Peyer's patch (tissue), 4 donors: ENCODE measurements around the gene HOMER1. TPM values are rescaled to one million over a fixed set of nuclear protein-coding genes. Genes with fewer than 3 reads are reported as not detected.

ENCODE experiments used
- DNase-seq, 3 donors: peaks; one replicate each; pipeline ENCODE4 v3.0.0-alpha.2; 2017 to 2019
- H3K27ac ChIP-seq, 4 donors: fragments of 200-600 bp; sonication (generic); one replicate each; pipeline ENCODE4 v1.5.1; 2016 to 2019
- H3K27me3 ChIP-seq, 2 donors: fragments of 200-600 bp; sonication (generic); one replicate each; pipeline ENCODE4 v1.5.1; 2019
- H3K36me3 ChIP-seq, 3 donors: fragments of 200-600 bp; sonication (generic); one replicate each; pipeline ENCODE4 v1.5.1; 2016 to 2019
- H3K4me1 ChIP-seq, 4 donors: fragments of 200-600 bp; sonication (generic); one replicate each; pipeline ENCODE4 v1.5.1; 2016 to 2019
- H3K4me3 ChIP-seq, 4 donors: fragments of 200-600 bp; sonication (generic); 1 replicate in 3 of 4; 2 replicates in 1 of 4; pipeline ENCODE4 v1.5.1; 2016 to 2019; ENCODE audit warnings: mild to moderate bottlenecking in 1 of 4
- H3K9me3 ChIP-seq, 4 donors: fragments of 200-600 bp; sonication (generic); one replicate each; pipeline ENCODE4 v1.5.1; 2016 to 2019; ENCODE audit warnings: mild to moderate bottlenecking in 1 of 4
- POLR2A ChIP-seq, 2 donors: fragments of 450-650 bp; IDR thresholded peaks; one replicate each; pipeline ENCODE4 v1.5.1; 2017; ENCODE audit warnings: antibody characterized with exemption in 2 of 2, mild to moderate bottlenecking in 2 of 2, moderate library complexity in 2 of 2
- small RNA-seq, 2 donors: library from RNA; depleted of rRNA; stranded (forward); fragments of <200 nt; gene quantifications; one replicate each; pipeline ENCODE3, GENCODE V24; 2016
- total RNA-seq, 4 donors: library from RNA; depleted of rRNA; stranded (reverse); fragments of >200 nt; gene quantifications; one replicate each; pipeline ENCODE4 v1.1.0, GENCODE V29; 2016
- TF ChIP-seq, protein P1 (sequence below), 6 experiments: fragments of 450-650 bp in 4 of 6; fragments of 200-600 bp in 2 of 6; sonication (generic) in 1 of 6; IDR thresholded peaks; one replicate each; pipeline ENCODE4 v1.5.1; 2017 to 2019; ENCODE audit warnings: antibody characterized with exemption in 6 of 6, mild to moderate bottlenecking in 3 of 6, moderate library complexity in 1 of 6

Gene HOMER1
- total RNA-seq, 4 donors from 2014 or later: 1.0 to 23.1 (median 1.6) TPM

DNA sequence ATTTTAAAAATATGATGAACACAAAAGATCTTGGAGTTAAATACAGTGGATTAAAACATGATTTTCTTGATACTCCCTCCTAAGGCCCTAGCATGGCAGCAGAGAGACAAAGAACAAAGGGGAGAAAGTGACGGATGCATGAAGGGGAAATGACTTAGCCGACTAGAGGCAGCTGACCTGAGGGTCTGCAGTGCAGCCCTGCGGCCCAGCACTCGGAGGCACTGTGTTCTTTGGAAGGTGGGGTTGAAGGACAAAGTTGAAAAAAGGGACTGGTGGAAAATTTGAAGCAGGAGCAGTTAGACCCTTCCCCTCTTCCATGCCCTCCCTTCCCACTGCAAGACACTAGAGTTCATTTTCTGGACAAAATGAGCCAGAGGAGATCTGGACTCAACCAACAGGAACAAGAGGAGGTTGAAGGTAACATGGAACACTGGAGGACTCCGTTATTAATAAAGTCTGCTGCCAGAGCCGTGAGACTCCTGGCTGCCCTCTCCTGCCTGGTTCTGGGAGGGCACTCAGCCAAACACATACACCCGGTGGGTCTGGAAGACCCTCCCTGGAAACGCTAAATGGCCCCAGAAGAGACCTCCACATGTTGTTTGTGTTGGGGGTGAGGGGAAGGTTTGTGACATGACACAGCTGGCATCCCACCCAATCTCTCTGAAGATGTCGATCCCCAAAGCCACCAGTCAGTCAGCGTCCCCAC is 179.9 kb downstream of the HOMER1 start:
- Histone ChIP-seq H3K4me3 (no peak overlapping the region), H3K27ac (no peak overlapping the region), H3K27me3 (no peaks in the 10 kb centered on the region), H3K9me3 (no peaks in the 10 kb centered on the region), H3K36me3 (no peaks in the 10 kb centered on the region), H3K4me1 (no peaks in the 10 kb centered on the region)
- TF ChIP-seq, protein P1, sequence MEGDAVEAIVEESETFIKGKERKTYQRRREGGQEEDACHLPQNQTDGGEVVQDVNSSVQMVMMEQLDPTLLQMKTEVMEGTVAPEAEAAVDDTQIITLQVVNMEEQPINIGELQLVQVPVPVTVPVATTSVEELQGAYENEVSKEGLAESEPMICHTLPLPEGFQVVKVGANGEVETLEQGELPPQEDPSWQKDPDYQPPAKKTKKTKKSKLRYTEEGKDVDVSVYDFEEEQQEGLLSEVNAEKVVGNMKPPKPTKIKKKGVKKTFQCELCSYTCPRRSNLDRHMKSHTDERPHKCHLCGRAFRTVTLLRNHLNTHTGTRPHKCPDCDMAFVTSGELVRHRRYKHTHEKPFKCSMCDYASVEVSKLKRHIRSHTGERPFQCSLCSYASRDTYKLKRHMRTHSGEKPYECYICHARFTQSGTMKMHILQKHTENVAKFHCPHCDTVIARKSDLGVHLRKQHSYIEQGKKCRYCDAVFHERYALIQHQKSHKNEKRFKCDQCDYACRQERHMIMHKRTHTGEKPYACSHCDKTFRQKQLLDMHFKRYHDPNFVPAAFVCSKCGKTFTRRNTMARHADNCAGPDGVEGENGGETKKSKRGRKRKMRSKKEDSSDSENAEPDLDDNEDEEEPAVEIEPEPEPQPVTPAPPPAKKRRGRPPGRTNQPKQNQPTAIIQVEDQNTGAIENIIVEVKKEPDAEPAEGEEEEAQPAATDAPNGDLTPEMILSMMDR (IDR thresholded peaks at IDR 0.05): no peak
- TF ChIP-seq POLR2A (IDR thresholded peaks at IDR 0.05): no peak
- DNase-seq: no peak

DNA sequence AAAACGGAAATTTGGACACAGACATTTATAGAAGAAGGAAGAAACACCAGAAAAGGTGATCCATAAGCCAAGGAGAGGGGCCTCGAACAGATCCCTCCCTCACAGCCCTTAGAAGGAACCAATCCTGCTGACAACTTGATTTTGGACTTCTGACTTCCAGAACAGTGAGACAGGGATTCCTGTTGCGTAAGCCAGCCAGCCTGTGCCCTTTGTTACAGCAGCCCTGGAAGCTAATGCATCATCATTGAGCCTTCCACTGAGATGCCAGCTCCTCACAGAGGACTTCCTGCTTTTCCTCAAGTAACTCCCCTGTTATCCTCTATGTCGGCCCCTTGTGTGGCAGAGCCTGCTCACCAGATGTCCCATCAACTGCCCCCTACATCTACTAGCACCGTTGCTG is 183.9 kb downstream of the HOMER1 start:
- Histone ChIP-seq H3K27me3 (no peaks in the 10 kb centered on the region), H3K4me1 (no peaks in the 10 kb centered on the region), H3K9me3 (no peaks in the 10 kb centered on the region), H3K27ac (no peak overlapping the region), H3K36me3 (no peaks in the 10 kb centered on the region), H3K4me3 (no peak overlapping the region)
- DNase-seq: no peak
- TF ChIP-seq, protein P1 (IDR thresholded peaks at IDR 0.05): no peak
- TF ChIP-seq POLR2A (IDR thresholded peaks at IDR 0.05): no peak

DNA sequence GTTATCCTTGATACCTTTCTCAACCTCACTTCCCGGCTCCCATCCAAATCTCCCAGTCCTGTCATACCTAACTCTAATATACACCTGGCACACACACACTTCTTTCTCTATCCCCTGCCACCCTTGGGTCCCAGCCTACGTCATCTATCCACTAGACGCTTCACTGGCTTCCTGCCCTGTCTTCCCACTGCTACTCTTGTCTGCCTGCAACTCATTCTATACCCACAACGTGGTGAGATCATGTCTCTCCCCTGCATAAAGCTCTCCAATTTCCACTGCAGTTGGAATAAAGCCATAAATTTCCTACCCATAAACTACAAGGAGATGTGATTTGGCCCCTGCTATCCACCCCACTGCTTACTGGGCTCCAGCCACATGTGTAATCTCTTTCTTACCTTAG is 184.5 kb downstream of the HOMER1 start:
- Histone ChIP-seq H3K9me3 (no peaks in the 10 kb centered on the region), H3K36me3 (no peaks in the 10 kb centered on the region), H3K27me3 (no peaks in the 10 kb centered on the region), H3K4me3 (no peak overlapping the region), H3K4me1 (no peaks in the 10 kb centered on the region), H3K27ac (no peak overlapping the region)
- DNase-seq: no peak
- TF ChIP-seq POLR2A (IDR thresholded peaks at IDR 0.05): no peak
- TF ChIP-seq, protein P1 (IDR thresholded peaks at IDR 0.05): no peak

Small RNA genes within 50 kb of the gene (small RNA-seq; reads per million reads assigned to genes)
- 0 reads per million in 2 donors for gene RF00019

Other genes with a start within 250 kb of the HOMER1 start
- 10 to 100 TPM; 66.0 to 92.5 (median 87.8) TPM for gene TENT2, start 98.3 kb upstream of the HOMER1 start, total RNA-seq
- gene CMYA5, start 175.7 kb upstream of the HOMER1 start, total RNA-seq: 10 to 100 TPM in 1 of 4 donors, 1 to 10 TPM in 3; 1.1 to 15.7 (median 2.5) TPM